Right lobe of liver (tissue), 4 donors: ENCODE data around the gene FHL1.
A peak's percentile ranks its signal among the peaks of the same experiment; 100 is the strongest.

Source experiments
- CTCF ChIP-seq, 4 donors: fragments of 200-600 bp in 3 of 4; fragments of 450-650 bp in 1 of 4; IDR thresholded peaks; one replicate each; pipeline versions ENCODE4 v1.5.1 to v1.8.0; 2016 to 2022; ENCODE audit warnings: antibody characterized with exemption in 4 of 4, mild to moderate bottlenecking in 2 of 4
- POLR2A ChIP-seq: fragments of 450-650 bp; IDR thresholded peaks from one replicate; pipeline ENCODE4 v1.6.1; 2017; ENCODE audit warnings: antibody characterized with exemption, mild to moderate bottlenecking
- donor health status: DM: no; HTN: no; CAD: no.
- donor health status: DM: no; HTN: no; CAD: no.
- donor health status: DM: no; HTN: yes; CAD: no.

- peak; percentile 50 to 54 (median 52) for TF ChIP-seq CTCF (IDR thresholded peaks at IDR 0.05)
- no peak for TF ChIP-seq POLR2A
Measured at GRCh38 chrX:136209016-136209738, 61.8 kb downstream of the FHL1 start.
